Hematopoietic multipotent progenitor cell treated with erythropoietin and hydrocortisone succinate and interleukin-3 and kit ligand, for 17 days (in vitro differentiated cells): ENCODE data around the gene CLEC14A.

Experiments used
- DNase-seq: peaks from one replicate; pipeline ENCODE4 v3.0.0-alpha.2; 2015; ENCODE audit warnings: low spot score

CLEC14A gene, protein sequence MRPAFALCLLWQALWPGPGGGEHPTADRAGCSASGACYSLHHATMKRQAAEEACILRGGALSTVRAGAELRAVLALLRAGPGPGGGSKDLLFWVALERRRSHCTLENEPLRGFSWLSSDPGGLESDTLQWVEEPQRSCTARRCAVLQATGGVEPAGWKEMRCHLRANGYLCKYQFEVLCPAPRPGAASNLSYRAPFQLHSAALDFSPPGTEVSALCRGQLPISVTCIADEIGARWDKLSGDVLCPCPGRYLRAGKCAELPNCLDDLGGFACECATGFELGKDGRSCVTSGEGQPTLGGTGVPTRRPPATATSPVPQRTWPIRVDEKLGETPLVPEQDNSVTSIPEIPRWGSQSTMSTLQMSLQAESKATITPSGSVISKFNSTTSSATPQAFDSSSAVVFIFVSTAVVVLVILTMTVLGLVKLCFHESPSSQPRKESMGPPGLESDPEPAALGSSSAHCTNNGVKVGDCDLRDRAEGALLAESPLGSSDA

DNA sequence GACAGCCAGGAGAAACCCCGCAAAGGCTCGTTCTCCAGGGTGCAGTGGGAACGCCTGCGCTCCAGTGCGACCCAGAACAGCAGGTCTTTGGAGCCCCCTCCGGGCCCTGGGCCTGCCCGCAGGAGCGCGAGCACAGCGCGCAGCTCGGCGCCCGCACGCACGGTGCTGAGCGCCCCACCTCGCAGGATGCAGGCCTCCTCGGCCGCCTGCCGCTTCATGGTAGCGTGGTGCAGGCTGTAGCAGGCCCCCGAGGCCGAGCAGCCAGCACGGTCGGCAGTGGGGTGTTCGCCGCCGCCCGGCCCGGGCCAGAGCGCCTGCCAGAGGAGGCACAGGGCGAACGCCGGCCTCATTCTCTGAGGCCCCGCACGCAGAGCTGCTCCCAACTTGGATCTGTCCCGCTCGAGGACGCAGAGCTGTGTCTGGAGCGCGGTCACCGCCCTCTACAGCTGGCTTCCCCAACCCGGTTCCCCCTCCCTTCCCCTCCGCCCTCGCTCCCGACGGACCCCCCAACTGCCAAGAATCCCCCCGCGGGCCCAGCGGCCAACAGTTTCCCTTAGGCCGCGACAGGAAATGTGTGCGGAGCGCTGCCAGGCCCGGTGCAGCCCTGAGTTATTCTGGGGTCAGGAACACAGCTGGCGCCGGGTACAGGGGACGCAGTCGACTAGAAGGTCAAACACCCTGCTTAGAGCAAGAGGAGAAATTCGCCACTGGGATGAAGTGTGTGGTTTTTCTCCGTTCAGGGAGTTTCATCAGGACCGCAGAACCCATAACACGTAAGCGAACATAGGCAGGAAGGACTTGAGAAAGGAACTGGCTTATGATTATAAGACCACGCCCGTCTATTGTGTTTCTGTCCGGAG, at the start of gene CLEC14A:
Gene CLEC14A (minus strand): TSS at position 421 of the 860 bp plus-strand sequence. CDS start 71 bp downstream, at position 350.
- no peak for DNase-seq

DNA sequence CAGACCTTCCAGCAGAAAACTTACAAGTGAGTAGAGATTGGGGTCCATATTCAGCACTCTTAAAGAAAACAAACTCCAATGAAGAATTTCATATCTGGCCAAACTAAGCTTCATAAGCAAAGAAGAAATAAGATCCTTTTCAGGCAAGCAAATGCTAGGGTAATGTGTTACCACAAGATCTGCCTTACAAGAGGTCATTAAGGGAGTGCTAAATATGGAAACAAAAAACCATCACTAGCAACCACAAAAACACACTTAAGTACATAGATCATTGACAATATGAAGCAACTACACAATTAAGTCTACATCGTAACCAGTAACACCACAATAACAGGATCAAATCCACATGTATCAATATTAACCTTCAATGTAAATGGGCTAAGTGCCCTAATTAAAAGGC, 47.1 kb upstream of the CLEC14A start:
- DNase-seq: no peak

DNA sequence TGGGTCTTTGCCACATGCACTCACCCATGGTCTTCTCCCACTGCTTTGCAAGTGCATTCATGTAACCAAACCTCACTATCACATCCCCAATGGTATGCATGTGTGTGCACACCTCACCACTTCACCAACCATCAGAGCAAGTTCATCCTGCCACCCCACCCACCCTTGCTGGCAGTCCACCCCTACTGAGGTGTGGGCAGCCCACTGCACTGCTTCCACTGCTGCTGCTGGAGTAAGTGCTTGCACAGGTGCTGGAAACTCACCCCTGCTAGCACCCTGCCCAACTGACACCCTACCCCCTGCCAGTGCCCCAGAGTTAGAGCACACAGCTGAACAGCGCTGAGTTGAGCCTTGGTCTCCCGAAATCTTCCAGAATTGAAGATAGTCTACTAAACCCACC, 46.1 kb upstream of the CLEC14A start:
- DNase-seq: no peak

DNA sequence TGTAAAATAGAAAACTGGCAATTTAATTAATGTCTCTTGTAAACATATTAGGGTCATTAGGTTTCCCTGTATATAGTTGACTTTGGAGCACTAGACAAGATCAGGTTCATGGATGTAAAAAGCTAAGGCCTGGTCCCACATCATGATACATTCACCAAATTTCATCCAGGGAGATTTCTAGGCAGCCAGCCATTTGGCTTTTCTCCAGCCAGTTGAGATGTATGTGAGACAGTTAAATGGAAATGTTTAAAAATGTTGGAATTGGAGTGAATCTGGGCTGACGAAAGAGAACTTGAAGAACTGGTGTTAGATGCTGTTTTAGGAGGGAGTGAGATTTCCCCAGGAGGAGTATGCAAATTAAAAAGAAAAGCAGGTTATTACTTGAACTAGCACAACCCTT, 41.8 kb upstream of the CLEC14A start:
- no peak for DNase-seq

DNA sequence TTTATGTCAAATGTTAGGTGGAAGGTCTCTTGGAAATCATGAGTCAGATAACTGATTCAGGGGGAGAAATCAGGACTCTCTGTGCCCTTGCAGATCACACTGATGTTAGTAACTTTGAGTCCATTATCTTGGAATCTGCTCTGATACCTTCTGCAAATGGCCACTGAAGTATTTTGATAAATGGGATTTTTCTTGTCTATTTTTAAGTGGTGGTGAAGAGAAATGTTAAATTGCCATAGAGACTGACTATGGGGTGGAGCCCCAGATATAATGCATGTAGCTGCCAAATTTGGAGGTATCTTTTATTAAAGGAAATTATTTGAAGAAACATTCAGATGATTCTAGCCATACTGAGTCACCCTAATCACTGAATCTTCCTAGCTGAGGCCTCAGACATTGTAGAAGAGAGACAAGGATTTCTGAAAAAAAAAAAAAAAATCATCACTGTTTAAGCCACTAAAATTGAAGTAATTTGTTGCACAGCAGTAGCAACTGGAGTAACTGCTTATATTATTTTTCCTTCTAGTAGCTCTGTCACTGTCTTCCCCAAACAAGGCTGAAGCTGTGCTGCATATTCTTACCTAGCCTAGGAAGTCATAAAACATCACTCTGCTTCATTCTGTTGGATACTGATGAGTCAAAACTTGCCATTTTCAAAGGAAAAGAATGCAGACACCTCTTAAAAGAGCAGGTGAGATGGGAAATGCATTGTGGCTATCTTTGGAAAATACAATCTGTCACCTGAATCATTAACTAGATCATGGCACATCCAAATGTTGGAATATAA, 36.0 kb upstream of the CLEC14A start:
- no peak for DNase-seq

DNA sequence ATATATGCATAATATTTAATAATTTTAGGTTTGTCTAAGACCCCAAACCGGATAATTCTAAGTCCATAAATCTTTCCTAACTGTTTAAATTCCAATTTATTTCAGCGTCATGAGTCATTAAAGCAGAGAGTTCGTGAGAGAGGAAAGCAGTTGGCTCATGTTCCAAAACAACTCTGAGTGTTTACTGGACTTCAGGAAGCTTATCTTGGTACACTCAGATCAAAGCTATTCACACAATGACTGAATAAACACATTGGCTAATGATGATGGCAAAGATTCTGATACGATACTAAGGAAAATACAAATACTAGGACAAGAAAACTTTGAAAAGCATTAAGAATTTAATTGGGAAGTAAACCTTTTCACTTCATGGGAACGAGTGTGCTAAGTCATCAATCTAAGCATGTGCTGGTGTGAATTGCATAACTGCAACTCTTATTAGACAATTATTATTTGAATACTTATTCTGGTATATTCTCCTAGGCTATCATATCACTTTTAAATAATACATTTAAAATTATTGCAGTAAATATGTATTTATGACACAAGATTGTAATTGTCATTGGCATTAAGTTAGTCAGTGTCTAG, 34.8 kb upstream of the CLEC14A start:
- no peak for DNase-seq

DNA sequence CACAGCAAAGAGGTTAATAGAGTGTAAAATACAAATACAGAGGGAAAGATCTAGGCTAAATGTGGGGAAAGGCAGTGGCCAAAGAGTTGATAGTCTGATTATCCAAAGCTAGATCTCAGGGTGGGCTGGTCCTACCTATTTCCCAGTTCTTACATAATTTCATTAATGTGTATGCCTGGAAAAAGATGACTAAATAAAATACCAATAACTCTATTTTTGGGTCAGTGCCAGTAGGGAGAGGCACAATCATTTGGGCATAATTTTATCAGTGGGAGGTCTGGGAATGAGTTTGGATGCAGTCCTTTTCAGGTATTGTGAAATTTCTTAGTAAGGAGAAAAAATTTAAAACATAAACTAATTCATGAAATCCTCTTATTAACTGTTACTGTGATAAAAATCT, 30.6 kb upstream of the CLEC14A start:
- DNase-seq: no peak

DNA sequence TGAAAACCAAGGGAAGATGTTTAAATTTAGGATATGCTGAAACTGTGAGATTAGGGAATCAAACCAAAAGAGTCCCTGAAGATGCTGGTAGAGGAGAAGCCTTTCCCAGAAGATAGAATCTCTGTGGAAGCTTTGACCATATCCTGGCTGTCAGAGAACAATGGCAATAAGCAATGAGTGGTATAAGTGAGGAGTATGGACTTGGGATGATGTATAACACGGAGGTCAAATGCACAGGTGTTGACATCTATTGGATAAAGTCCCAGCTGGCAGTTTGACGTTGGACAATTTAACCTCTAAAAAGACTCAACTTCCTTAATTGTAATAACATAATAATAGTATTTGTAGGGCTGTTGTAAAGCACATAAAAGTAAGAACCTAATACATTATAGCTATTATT, 30.1 kb upstream of the CLEC14A start:
- DNase-seq: no peak

DNA sequence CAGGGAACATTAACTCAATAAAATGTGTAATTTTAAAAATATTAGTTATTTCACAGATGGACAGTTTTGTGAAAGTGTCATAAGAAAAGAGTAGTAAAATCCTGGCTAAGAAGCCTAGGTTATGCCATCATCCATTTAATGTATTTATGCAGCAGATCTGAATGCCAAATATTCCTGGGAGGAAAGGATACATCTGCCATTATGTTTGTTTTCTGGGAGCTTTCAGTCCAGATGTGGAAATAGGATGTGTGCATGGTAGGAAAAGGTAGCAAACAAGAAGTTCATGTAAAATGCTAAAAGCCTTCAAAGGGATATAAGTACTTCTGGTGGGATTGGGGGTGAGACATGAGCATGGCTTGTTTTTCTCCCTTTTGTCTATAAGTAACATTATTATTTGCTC, 27.0 kb upstream of the CLEC14A start:
- DNase-seq: no peak

DNA sequence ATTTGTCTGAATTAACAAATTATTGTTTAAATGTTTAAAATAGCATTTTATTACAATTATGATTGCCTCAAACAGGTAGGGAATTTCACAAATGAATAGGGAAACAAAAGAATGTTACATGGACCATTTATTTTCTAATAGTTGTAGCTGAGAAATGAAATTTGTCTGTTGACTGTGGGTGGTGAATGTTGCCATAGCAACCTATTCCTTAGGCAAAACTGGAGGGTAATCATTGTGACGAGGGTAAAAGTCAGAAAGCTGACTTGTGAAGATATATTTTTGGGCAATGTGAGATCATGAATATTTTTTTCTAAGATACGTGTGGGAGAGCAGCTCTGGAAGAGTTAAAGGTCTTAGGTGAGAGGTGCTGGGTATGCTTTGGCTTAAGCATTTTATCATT, 24.2 kb upstream of the CLEC14A start:
- DNase-seq: no peak

DNA sequence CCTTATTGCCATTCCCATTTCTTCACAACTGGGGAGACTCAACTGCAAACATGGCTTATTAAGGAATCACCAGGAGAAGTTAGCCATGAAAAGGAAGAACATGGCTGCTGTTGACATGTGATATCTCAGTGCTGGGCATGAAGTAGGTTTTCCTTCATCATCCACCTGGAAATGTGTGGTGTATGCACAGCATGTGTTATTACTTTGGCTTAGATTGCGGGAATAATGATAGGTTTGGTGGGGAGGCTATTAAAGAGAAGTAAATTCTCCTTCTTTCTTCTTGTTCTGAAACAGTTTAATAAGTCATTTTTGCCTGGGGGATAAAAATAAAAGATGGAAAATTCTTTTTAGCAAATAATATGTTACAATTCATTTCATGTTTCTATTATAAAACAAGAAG, 23.7 kb upstream of the CLEC14A start:
- no peak for DNase-seq

DNA sequence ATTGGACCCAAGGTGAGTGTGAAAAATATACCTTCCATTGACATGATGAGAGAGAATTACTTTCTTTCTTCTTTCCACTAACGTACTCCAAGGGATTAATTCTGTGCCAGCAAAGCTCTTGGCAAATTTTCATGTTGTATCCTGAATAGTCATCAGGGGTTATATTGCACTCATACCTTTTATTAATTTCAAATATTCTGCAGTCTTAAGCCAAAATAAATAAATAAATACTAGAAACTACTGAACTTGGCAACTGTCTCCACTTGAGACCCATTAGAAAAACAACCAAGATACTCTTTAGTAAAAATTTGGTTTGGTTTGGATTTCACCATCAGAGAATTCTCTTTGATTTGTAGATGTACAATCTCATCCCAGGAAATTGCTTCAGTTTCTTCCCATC, 22.1 kb upstream of the CLEC14A start:
- DNase-seq: no peak

DNA sequence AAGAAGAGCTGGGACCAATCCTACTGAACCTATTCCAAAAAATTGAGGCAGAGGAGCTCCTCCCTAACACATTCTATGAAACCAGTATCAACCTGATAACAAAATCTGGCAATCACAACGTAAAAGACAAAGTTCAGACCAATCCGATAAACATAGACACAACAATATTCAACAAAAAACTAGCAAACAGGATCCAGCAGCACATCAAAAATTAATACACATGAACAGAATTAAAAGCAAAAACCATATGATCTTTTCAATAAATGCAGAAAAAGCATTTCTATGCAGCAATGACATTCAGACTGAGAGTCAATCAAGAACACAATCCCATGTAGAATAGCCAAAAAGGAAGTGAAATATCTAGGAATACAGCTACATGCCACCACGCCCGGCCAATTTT, 7.0 kb upstream of the CLEC14A start:
- no peak for DNase-seq

DNA sequence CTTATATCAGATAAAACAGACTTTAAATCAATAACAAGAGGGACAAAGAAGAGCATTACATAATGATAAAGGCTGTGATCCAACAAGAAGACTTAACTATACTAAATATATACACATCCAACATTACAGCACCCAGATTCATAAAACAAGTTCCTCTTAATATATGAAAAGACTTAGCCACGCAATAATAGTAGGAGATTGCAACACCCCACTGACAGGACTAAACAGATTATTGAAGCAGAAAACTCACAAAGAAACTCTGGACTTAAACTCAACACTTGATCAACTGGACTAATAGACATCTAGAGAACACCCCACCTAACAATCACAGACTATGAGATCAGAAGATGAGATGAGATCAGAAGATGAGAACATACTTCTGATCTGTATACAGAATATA, 5.7 kb upstream of the CLEC14A start:
- DNase-seq: no peak

DNA sequence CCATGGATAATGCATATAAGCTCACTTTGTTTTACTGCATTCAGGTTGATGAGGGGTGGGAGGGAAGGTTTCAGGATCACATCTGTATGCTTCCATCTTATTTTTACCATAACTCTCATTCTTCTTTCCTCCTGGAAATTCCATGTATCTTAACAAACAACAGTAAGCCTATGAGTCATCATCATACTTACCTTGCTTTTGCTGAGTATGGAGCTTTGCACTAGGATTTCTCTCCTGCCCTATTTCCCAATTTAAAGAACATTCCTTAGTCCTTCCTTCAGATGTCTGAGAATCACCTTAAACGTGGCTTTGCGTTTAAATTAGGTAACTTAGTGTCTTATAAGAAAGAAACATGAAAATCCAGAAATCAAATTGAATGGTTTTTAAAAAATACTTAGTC, 1.6 kb upstream of the CLEC14A start:
- DNase-seq: no peak

DNA sequence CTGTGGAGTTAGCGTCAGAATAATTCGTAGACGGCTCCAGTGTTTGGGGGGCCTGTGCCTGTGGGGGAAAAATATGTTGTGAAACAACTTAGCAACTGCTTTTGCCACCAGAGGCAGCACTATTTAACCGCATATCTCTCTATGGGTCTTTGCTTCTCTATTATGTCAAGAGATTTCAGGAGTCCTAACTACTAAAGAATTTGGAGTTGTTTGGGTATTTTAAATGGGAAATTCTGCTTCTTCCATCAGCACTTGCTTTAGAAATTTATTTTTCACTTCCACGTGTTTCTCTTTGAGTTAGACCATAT, 594 bp upstream of the CLEC14A start:
- no peak for DNase-seq

DNA sequence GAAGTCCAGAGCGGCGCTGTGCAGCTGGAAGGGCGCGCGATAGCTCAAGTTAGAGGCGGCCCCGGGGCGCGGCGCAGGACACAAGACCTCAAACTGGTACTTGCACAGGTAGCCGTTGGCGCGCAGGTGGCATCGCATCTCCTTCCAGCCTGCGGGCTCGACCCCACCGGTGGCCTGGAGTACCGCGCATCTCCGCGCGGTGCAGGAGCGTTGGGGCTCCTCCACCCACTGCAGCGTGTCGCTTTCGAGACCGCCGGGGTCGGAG, 553 bp downstream of the CLEC14A start:
- DNase-seq: no peak

DNA sequence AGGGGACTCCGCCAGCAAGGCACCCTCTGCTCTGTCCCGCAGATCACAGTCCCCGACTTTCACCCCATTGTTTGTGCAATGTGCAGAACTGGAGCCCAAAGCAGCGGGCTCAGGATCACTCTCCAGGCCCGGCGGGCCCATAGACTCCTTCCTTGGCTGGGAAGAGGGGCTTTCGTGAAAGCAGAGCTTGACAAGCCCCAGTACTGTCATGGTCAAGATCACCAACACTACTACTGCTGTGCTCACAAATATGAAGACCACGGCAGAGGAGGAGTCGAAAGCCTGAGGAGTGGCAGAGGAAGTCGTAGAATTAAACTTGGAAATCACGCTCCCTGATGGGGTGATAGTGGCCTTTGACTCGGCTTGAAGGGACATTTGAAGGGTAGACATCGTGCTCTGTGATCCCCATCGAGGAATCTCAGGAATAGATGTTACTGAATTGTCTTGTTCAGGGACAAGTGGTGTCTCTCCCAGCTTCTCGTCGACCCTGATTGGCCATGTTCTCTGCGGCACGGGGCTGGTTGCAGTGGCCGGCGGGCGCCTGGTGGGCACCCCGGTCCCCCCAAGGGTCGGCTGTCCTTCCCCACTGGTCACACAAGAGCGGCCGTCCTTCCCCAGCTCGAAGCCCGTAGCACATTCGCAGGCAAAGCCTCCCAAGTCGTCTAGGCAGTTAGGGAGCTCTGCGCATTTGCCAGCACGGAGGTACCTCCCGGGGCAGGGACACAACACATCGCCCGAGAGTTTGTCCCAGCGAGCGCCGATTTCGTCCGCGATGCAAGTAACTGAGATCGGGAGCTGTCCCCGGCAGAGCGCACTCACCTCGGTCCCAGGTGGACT, 1.1 kb downstream of the CLEC14A start:
- DNase-seq: no peak

DNA sequence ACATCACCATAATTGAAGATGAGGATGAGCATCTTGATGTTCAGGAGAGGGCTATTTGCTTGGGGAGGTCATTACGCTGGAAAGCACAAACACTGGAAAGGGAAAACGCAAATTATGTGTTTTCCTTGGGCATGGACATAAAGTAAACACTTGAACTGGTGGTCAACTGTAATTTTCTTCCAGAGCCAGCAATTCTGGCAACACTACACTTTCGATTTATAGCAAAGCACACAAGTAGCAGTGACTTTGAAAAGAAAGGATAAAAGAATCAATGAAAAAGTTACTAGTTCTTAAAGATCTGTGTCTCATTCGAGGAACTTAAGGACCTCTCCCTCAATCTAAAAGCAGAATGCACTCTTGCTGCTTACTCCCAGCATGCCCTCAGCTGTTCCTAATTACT, 2.2 kb downstream of the CLEC14A start:
- no peak for DNase-seq

DNA sequence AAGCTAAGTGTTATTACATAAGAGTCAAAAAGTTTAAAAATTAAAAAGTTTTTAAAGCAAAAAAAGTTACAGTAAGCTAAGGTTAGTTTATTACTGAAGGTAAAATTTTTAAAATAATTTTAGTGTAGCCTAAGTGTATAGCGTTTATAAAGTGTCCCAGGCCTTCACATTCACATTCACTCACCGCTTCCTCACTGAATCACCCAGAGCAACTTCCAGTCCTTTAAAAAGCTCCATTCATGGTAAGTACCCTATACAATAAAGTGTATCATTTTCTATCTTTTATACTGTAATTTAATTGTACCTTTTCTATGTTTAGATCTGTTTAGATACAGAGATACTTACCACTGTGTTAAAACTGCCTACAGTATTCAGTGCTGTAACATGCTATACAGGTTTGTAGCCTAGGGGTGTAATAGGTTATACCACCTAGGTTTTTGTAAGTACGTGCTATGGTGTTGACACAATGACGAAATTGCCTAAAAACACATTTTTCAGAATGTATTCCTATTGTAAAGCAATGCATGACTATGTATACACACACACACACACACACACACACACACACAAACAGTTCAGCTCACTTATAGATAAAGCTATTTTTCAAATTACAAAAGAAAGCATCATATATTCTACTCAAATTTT, 3.7 kb downstream of the CLEC14A start:
- DNase-seq: no peak

DNA sequence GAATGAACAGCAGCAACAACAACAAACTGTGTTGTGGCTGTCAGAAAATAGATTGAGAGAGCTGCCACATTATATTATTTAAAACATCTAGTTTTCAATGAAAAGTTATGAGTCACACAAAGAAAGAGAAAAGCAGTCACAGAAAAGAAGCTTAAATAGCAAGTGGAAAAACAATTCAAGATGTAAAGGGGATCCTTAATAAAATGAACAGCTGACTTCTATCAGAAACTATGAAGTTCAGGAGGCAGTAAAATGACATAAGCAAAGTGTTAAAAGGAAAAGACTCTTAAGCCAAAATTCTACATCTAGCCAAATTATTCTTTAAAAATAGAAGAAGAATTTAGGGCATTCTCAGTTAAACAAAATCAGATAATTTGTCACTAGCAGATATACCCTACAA, 5.6 kb downstream of the CLEC14A start:
- DNase-seq: no peak
